Fibroblast of lung (primary cell): ENCODE results near the gene GABRG3.

ENCODE experiments used
- CTCF ChIP-seq, 2 donors: IDR thresholded peaks in 1 of 2; conservative IDR thresholded peaks in 1 of 2; 1 replicate in 1 of 2; 2 replicates in 1 of 2; pipeline ENCODE4 v1.5.1; 2011 to 2012; ENCODE audit warnings: low read length in 2 of 2, control low read depth in 1 of 2, inconsistent platforms in 1 of 2, low read depth in 1 of 2, mild to moderate bottlenecking in 1 of 2
- EZH2 ChIP-seq: IDR thresholded peaks from 2 replicates; pipeline ENCODE4 v1.5.1; 2012; ENCODE audit warnings: low read length, control low read depth, mild to moderate bottlenecking; ENCODE audit errors: missing control alignments

DNA sequence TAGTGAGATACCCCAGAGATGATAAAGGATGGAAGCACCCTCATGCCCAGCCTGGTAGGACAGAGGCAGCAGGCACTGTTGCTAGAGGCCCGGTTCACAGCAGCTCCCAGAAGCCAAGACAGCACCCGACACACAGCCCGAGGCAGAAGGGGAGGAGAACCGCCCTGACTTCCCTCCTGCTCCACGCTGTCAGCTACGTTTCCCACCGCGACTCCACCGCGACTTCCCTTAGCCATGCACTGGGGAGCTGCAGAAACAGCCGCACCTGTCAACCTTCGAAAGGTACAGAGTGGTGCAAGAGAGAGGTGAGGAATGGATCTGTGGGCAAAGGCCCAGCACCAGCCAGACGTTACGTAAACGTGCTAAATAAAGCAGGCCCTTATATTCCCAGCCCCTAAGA, 529.2 kb downstream of the GABRG3 start:
- TF ChIP-seq CTCF (conservative IDR thresholded peaks at IDR 0.05 in 1 of 2, IDR thresholded peaks at IDR 0.05 in 1 of 2; ENCODE audit: low read depth in 1 of 2, low read length in 2 of 2) = no peak
- no peak for TF ChIP-seq EZH2
